Sigmoid colon (tissue), 3 donors: ENCODE measurements around the gene IPO13.

ENCODE experiments used
- CTCF ChIP-seq, 4 experiments: fragments of 450-650 bp in 3 of 4; fragments of 200-600 bp in 1 of 4; IDR thresholded peaks; one replicate each; pipeline ENCODE4 v1.5.1; 2016 to 2019; ENCODE audit warnings: antibody characterized with exemption in 4 of 4, mild to moderate bottlenecking in 3 of 4, moderate library complexity in 2 of 4
- POLR2A ChIP-seq, 2 donors: fragments of 450-650 bp; IDR thresholded peaks; one replicate each; pipeline ENCODE4 v1.6.1; 2016; ENCODE audit warnings: antibody characterized with exemption in 2 of 2, mild to moderate bottlenecking in 2 of 2, moderate library complexity in 2 of 2

- no peak for TF ChIP-seq CTCF (IDR thresholded peaks at IDR 0.05)
- TF ChIP-seq POLR2A (IDR thresholded peaks at IDR 0.05): no peak
These were observed 4.6 kb downstream of the IPO13 start for GRCh38 chr1:43951021-43951985.
